GF-D8 (cell line): ENCODE results near the gene BACE1.
"Not testable (repeated sequence)": the region's sequence is repeated elsewhere in the genome, so short reads cannot be mapped to it uniquely, and the experiment has no call there.

Experiments
- DNase-seq: peaks from one replicate; lab custom pipeline; 2025; lab: John Stamatoyannopoulos, UW

BACE1 gene

GRCh38 chr11:117316197-117316961, at the start of gene BACE1:
BACE1 (minus strand) TSS chr11:117316256; CDS start chr11:117315795, 461 bp downstream.
- no peak for DNase-seq

- no peak for DNase-seq
Observed at GRCh38 chr11:117361432-117361831, 45.4 kb upstream of the BACE1 start.

- DNase-seq: no peak
Observed at GRCh38 chr11:117356126-117356890, 40.3 kb upstream of the BACE1 start.

GRCh38 chr11:117354550-117354949, 38.5 kb upstream of the BACE1 start:
- DNase-seq: no peak

GRCh38 chr11:117345039-117345438, 29.0 kb upstream of the BACE1 start:
- no peak for DNase-seq

- DNase-seq: no peak
Observed at GRCh38 chr11:117337076-117337475, 21.0 kb upstream of the BACE1 start.

- DNase-seq: no peak
Observed at GRCh38 chr11:117335399-117335798, 19.3 kb upstream of the BACE1 start.

GRCh38 chr11:117334896-117335295, 18.8 kb upstream of the BACE1 start:
- no peak for DNase-seq

GRCh38 chr11:117333917-117334316, 17.9 kb upstream of the BACE1 start:
- DNase-seq: no peak

- no peak for DNase-seq
Observed at GRCh38 chr11:117332843-117333242, 16.8 kb upstream of the BACE1 start.

GRCh38 chr11:117328375-117329010, 12.4 kb upstream of the BACE1 start:
- no peak for DNase-seq

GRCh38 chr11:117327567-117328374, 11.7 kb upstream of the BACE1 start, which contains the start of gene CEP164:
CEP164 (plus strand) TSS chr11:117327854; CDS start chr11:117338587, 10,733 bp downstream.
- peak; percentile 100 for DNase-seq

- not testable (repeated sequence) for DNase-seq
Observed at GRCh38 chr11:117327255-117327566, 11.2 kb upstream of the BACE1 start.

GRCh38 chr11:117319214-117319840, 3.3 kb upstream of the BACE1 start:
- DNase-seq: no peak

- DNase-seq: no peak
Observed at GRCh38 chr11:117318738-117319137, 2.7 kb upstream of the BACE1 start.

GRCh38 chr11:117315285-117316196, 515 bp downstream of the BACE1 start:
- no peak for DNase-seq

- no peak for DNase-seq
Observed at GRCh38 chr11:117314840-117315239, 1.2 kb downstream of the BACE1 start.

GRCh38 chr11:117313828-117314768, 2.0 kb downstream of the BACE1 start:
- no peak for DNase-seq

- DNase-seq: peak; percentile 47
Observed at GRCh38 chr11:117313091-117313490, 3.0 kb downstream of the BACE1 start.
